Measurements from ENCODE around the gene KCNS3.

Gene KCNS3

GRCh38 chr2:17918789-17919188 is 40.3 kb downstream of the KCNS3 start:
- H3K9me3 ChIP-seq, result no peaks in the 10 kb centered on the region
- TF ChIP-seq CTCF (IDR thresholded peaks at IDR 0.05; ENCODE audit: low read depth, low read length), result peak; percentile 33
- H3K4me1 ChIP-seq, result no peaks in the 10 kb centered on the region
- no peaks in the 10 kb centered on the region for H3K36me3 ChIP-seq
- H3K27me3 ChIP-seq, result no peaks in the 10 kb centered on the region; the same call in 1 of the 2 replicates
- H3K4me3 ChIP-seq (ENCODE audit: low read depth, low read length), result no peak overlapping the region
- no peak for DNase-seq

GRCh38 chr2:17930773-17931172 is 52.3 kb downstream of the KCNS3 start:
- no peaks in the 10 kb centered on the region for H3K9me3 ChIP-seq
- H3K4me1 ChIP-seq, result no peaks in the 10 kb centered on the region
- H3K4me3 ChIP-seq (ENCODE audit: low read depth, low read length), result no peak overlapping the region
- no peak for DNase-seq
- no peaks in the 10 kb centered on the region for H3K36me3 ChIP-seq
- H3K27me3 ChIP-seq, result peaks cover 20% of the 10 kb centered on the region
- no peak for TF ChIP-seq CTCF (IDR thresholded peaks at IDR 0.05; ENCODE audit: low read depth, low read length)

GRCh38 chr2:17933256-17933655 is 54.8 kb downstream of the KCNS3 start:
- H3K9me3 ChIP-seq, result no peaks in the 10 kb centered on the region
- TF ChIP-seq CTCF (IDR thresholded peaks at IDR 0.05; ENCODE audit: low read depth, low read length), result no peak
- H3K27me3 ChIP-seq, result peaks cover 20% of the 10 kb centered on the region
- no peaks in the 10 kb centered on the region for H3K36me3 ChIP-seq
- no peaks in the 10 kb centered on the region for H3K4me1 ChIP-seq
- DNase-seq, result no peak
- H3K4me3 ChIP-seq (ENCODE audit: low read depth, low read length), result no peak overlapping the region

DNA sequence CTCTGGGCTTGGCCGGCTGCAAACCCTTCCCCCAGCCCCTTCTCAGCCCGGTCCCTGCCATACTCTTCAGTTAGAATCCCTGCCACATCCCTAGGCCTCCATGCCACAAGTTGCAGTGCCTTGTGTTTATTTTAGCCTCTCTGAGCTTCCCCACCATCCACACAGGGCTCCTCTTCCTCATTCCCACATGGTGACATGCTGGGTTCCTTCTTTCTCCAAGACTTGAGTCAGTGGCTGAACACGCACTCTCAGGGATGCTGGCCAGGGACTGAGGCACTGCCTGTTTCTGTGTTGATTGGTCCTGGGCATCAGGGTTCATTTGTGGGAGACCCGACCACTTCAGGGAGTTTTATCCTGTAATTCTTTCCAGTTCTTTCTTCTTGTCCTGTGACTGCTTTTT is 56.3 kb downstream of the KCNS3 start:
- Histone ChIP-seq H3K36me3 (no peaks in the 10 kb centered on the region), H3K4me3 (ENCODE audit: low read depth, low read length) (no peak overlapping the region), H3K9me3 (no peaks in the 10 kb centered on the region), H3K4me1 (no peaks in the 10 kb centered on the region), H3K27me3 (peaks cover 20% of the 10 kb centered on the region)
- no peak for TF ChIP-seq CTCF (IDR thresholded peaks at IDR 0.05; ENCODE audit: low read depth, low read length)
- no peak for DNase-seq

- no peak for TF ChIP-seq CTCF (IDR thresholded peaks at IDR 0.05; ENCODE audit: low read depth, low read length)
- H3K9me3 ChIP-seq, result no peaks in the 10 kb centered on the region
Measured at GRCh38 chr2:17935242-17935885, 56.9 kb downstream of the KCNS3 start.

DNA sequence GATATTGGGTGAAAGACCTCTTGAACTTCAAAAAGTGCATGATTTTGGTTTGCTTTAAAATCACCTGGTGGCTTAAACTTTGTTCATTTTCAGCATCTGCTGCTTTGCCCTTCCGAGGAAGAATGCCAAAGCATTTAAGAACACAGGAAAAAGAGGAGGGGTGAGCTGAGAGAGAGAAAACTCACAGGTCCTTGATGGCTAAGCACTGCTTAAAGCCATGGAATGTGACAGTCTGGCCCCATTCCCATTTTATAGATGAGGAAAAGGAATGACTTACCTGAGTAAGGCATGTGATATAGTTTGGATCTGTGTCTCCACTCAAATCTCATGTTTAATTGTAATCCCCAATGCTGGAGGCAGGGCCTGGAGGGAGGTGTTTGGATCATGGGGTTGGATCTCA is 58.1 kb downstream of the KCNS3 start:
- Histone ChIP-seq H3K4me1 (no peaks in the 10 kb centered on the region), H3K27me3 (peaks cover 18% of the 10 kb centered on the region), H3K9me3 (no peaks in the 10 kb centered on the region), H3K4me3 (ENCODE audit: low read depth, low read length) (no peak overlapping the region), H3K36me3 (no peaks in the 10 kb centered on the region)
- DNase-seq, result no peak
- TF ChIP-seq CTCF (IDR thresholded peaks at IDR 0.05; ENCODE audit: low read depth, low read length), result no peak

More at GRCh38 chr2:17935242-17935885, 56.9 kb downstream of the KCNS3 start:
- Histone ChIP-seq H3K36me3 (no peaks in the 10 kb centered on the region), H3K27me3 (peaks cover 20% of the 10 kb centered on the region), H3K4me1 (no peaks in the 10 kb centered on the region), H3K4me3 (ENCODE audit: low read depth, low read length) (no peak overlapping the region)
- DNase-seq, result no peak
